CD4-positive, alpha-beta T cell treated with Interferon alpha-2 for 1 hour (primary cell): ENCODE measurements around the gene RERE.
"Not testable (repeated sequence)": the region's sequence is repeated elsewhere in the genome, so short reads cannot be mapped to it uniquely, and the experiment has no call there.

Source experiments
- DNase-seq, 2 donors: peaks; one replicate each; pipeline ENCODE4 v3.0.0-alpha.2; 2020 to 2022

Gene RERE

GRCh38 chr1:8712413-8713231 lies 104.8 kb downstream of the RERE start:
- DNase-seq = peak in 1 of 2 donors; percentile 25

- DNase-seq = no peak
Observed at GRCh38 chr1:8711873-8712412, 105.5 kb downstream of the RERE start.

GRCh38 chr1:8711151-8711550 lies 106.3 kb downstream of the RERE start:
- DNase-seq = no peak

- DNase-seq = no peak
Observed at GRCh38 chr1:8708259-8708658, 109.2 kb downstream of the RERE start.

- no peak for DNase-seq
Observed at GRCh38 chr1:8706995-8707396, 110.4 kb downstream of the RERE start.

- no peak for DNase-seq
Observed at GRCh38 chr1:8706291-8706690, 111.1 kb downstream of the RERE start.

GRCh38 chr1:8704866-8705506 lies 112.5 kb downstream of the RERE start:
- DNase-seq = no peak

- DNase-seq = peak; percentile 62 to 70
Observed at GRCh38 chr1:8702850-8703810, 114.3 kb downstream of the RERE start.

- no peak for DNase-seq
Observed at GRCh38 chr1:8702472-8702849, 115.0 kb downstream of the RERE start.

- DNase-seq = no peak
Observed at GRCh38 chr1:8701794-8702471, 115.5 kb downstream of the RERE start.

GRCh38 chr1:8699679-8700078 lies 117.8 kb downstream of the RERE start:
- DNase-seq = no peak

GRCh38 chr1:8698937-8699447 lies 118.4 kb downstream of the RERE start:
- no peak for DNase-seq

- DNase-seq = no peak
Observed at GRCh38 chr1:8698012-8698630, 119.3 kb downstream of the RERE start.

GRCh38 chr1:8695442-8695841 lies 122.0 kb downstream of the RERE start:
- DNase-seq = not testable (repeated sequence)

GRCh38 chr1:8693107-8693506 lies 124.3 kb downstream of the RERE start:
- DNase-seq = no peak

- no peak for DNase-seq
Observed at GRCh38 chr1:8691662-8692061, 125.8 kb downstream of the RERE start.

- DNase-seq = no peak
Observed at GRCh38 chr1:8690253-8690525, 127.3 kb downstream of the RERE start.

GRCh38 chr1:8689431-8690252 lies 127.8 kb downstream of the RERE start:
- DNase-seq = no peak

GRCh38 chr1:8687538-8687937 lies 129.9 kb downstream of the RERE start:
- DNase-seq = no peak

GRCh38 chr1:8687039-8687438 lies 130.4 kb downstream of the RERE start:
- no peak for DNase-seq

- no peak for DNase-seq
Observed at GRCh38 chr1:8685463-8685862, 132.0 kb downstream of the RERE start.
